ENCODE measurements around the gene ILF3.
"Not testable (repeated sequence)": the region's sequence is repeated elsewhere in the genome, so short reads cannot be mapped to it uniquely, and the experiment has no call there.

ILF3 gene

DNA sequence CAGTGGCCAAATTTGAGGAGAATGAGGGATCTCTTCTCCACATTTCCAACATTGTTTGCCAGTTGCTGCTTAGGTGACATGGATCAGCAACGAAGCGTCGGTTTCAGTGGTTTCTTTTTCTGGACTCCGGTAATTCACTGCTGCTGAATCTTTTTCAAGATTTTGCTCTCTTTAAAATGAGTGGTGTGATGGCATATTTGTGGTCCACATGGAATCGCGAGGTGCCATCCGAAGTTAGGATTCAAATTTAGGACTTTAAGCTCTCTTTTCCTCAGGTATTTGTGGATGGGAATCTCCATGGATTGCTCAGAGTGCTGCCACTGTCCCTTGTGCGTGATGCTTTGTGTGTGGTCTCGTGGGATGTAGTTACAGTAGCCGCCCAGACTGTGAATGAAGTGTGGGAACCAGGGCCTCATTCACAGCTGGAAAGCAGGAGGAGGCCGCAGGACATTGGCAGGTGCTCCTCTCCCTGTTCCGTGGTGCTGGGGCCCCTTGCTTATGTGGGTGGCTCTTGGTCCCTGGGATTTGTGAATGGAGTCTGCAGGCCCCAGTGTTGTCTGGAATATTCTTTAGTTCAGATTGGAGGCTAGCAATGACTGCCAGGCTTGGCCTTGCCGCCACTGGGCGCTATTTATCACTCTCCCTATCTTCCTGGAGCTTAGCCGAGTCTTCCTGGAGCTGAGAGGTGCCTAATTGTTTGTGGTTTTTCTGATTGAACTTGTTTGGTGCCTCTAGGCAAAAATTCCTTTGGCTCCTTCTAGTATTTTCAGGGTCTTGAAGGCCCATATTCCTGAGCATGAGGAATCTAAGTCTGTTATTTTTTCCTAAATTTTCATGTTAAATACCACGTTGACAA is 1.5 kb downstream of the ILF3 start:
- no peaks in the 10 kb centered on the region for H3K4me1 ChIP-seq (ENCODE audit: control insufficient read depth, insufficient read depth, low read length)
- no peak for DNase-seq (ENCODE audit: low read depth, low spot score)
- H3K9me3 ChIP-seq (ENCODE audit: control insufficient read depth, insufficient read depth, low read length) = no peaks in the 10 kb centered on the region
- peak overlapping the region; percentile 82; the same call in 1 of the 2 replicates for H3K4me3 ChIP-seq (ENCODE audit: low read length)
- H3K27me3 ChIP-seq (ENCODE audit: control insufficient read depth, insufficient read depth, low read length) = no peaks in the 10 kb centered on the region
- peaks cover 12% of the 10 kb centered on the region for H3K36me3 ChIP-seq (ENCODE audit: control insufficient read depth, insufficient read depth, low read length)
- H3K27ac ChIP-seq (ENCODE audit: low read length) = no peak overlapping the region
- no CpG with 5 or more reads among the region's 16 CpGs for WGBS (ENCODE audit: insufficient coverage, insufficient read length)

DNA sequence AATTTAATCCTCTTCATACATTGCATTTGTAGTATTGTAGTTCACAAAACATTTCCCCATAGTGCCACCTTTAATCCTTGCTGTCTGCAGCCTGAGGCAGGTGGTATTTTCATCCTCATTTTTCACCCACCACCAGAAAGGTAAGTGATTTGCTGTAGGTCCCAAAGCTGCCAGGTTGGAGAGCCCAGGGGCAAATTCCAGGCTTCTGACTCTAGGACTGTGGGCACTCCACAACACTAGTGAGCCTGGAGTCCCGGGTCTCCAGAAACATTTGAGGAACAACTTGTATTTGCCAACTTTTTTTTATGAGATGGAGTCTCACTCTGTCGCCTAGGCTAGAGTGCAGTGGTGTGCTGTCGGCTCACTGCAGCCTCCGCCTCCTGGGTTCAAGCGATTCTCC is 6.2 kb downstream of the ILF3 start:
- DNase-seq (ENCODE audit: low read depth, low spot score) = no peak
- Histone ChIP-seq H3K4me3 (ENCODE audit: low read length) (no peak overlapping the region), H3K36me3 (ENCODE audit: control insufficient read depth, insufficient read depth, low read length) (peaks cover 9% of the 10 kb centered on the region), H3K27me3 (ENCODE audit: control insufficient read depth, insufficient read depth, low read length) (no peaks in the 10 kb centered on the region), H3K9me3 (ENCODE audit: control insufficient read depth, insufficient read depth, low read length) (no peaks in the 10 kb centered on the region), H3K27ac (ENCODE audit: low read length) (no peak overlapping the region), H3K4me1 (ENCODE audit: control insufficient read depth, insufficient read depth, low read length) (no peaks in the 10 kb centered on the region)
- no CpG with 5 or more reads among the region's 5 CpGs for WGBS (ENCODE audit: insufficient coverage, insufficient read length)

DNA sequence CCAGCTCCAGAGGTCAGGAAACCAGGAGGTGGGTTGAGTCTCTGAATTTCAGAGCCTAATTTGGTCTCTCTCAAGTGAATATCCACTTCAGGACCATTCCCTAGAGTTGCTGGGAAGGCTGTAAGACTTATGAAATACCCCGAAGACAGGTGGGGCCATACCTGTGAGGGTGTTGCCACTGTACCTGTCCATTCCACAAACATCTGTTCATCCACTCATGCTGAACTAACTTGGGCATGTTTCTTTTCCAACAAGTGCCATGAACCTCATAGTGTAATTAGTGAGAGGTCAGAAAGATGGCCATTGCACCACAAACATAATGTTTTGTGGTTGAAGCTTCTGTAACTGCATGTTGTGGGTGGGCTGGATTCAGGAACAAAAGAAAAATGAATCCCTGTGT is 7.8 kb downstream of the ILF3 start:
- no peaks in the 10 kb centered on the region for H3K9me3 ChIP-seq (ENCODE audit: control insufficient read depth, insufficient read depth, low read length)
- peaks cover 7% of the 10 kb centered on the region for H3K36me3 ChIP-seq (ENCODE audit: control insufficient read depth, insufficient read depth, low read length)
- H3K4me3 ChIP-seq (ENCODE audit: low read length) = no peak overlapping the region
- no CpG with 5 or more reads among the region's 1 CpG for whole genome bisulfite sequencing (ENCODE audit: insufficient coverage, insufficient read length)
- DNase-seq (ENCODE audit: low read depth, low spot score) = no peak
- H3K4me1 ChIP-seq (ENCODE audit: control insufficient read depth, insufficient read depth, low read length) = no peaks in the 10 kb centered on the region
- H3K27ac ChIP-seq (ENCODE audit: low read length) = no peak overlapping the region
- H3K27me3 ChIP-seq (ENCODE audit: control insufficient read depth, insufficient read depth, low read length) = no peaks in the 10 kb centered on the region

DNA sequence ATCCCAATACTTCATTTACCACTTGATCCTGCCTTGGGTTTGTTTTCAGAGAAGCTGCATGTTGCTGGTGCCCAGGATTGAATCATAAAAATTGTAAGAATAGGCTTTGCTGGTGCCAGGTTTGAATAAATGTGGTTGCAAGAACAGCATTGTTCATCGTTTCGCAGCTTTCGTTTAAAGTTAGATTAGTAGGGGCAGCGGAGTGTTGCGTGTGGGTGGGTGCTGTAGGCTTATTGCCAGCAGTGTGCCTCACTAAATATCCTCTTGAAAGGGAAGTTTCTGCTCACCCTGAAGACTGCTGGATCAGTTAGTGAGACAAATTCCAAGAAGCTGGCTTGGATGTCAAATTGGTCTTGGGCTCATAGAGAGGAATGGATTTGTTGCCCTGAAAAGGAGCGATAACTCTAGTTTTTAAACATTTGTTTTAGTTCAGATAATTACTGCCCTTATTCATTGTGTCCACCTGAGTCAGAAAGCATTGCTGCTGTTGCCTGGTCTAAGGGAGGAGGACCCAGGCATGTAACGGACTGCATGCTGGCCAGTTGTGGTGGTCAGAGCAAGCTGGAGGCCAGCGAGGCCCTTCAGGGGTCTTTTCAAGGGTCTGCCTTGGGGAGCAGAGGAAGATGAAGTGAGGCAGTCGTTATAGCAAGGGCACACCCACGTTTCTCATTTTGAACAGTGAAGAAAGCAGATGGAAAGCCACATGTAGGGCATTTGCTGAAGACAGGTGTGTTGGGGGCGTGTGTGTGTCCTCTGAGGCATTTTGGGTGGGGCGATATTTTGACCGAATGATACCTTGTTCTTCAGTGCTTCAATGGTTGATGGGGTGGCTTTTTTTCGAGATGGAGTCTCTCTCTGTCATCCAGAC is 8.5 kb downstream of the ILF3 start:
- Histone ChIP-seq H3K27ac (ENCODE audit: low read length) (no peak overlapping the region), H3K4me1 (ENCODE audit: control insufficient read depth, insufficient read depth, low read length) (no peaks in the 10 kb centered on the region)

DNA sequence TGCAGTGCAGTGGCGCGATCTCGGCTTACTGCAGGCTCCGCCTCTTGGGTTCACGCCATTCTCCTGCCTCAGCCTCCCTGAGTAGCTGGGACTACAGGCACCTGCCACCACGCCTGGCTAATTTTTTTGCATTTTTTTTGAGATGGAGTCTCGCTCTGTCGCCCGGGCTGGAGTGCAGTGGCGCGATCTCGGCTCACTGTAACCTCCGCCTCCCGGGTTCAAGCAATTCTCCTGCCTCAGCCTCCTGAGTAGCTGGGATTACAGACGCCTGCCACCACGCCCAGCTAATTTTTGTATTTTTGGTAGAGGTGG is 9.1 kb downstream of the ILF3 start:
- not testable (repeated sequence) for H3K27me3 ChIP-seq (ENCODE audit: control insufficient read depth, insufficient read depth, low read length); DNase-seq (ENCODE audit: low read depth, low spot score); H3K4me1 ChIP-seq (ENCODE audit: control insufficient read depth, insufficient read depth, low read length); H3K36me3 ChIP-seq (ENCODE audit: control insufficient read depth, insufficient read depth, low read length); H3K9me3 ChIP-seq (ENCODE audit: control insufficient read depth, insufficient read depth, low read length); H3K4me3 ChIP-seq (ENCODE audit: low read length); H3K27ac ChIP-seq (ENCODE audit: low read length)
- no CpG with 5 or more reads among the region's 16 CpGs for WGBS (ENCODE audit: insufficient coverage, insufficient read length)

More for the DNA sequence above, 8.5 kb downstream of the ILF3 start:
- no CpG with 5 or more reads among the region's 14 CpGs for WGBS (ENCODE audit: insufficient coverage, insufficient read length)
- Histone ChIP-seq H3K4me3 (ENCODE audit: low read length) (no peak overlapping the region), H3K27me3 (ENCODE audit: control insufficient read depth, insufficient read depth, low read length) (no peaks in the 10 kb centered on the region), H3K36me3 (ENCODE audit: control insufficient read depth, insufficient read depth, low read length) (peaks cover 5% of the 10 kb centered on the region), H3K9me3 (ENCODE audit: control insufficient read depth, insufficient read depth, low read length) (no peaks in the 10 kb centered on the region)
- no peak for DNase-seq (ENCODE audit: low read depth, low spot score)

DNA sequence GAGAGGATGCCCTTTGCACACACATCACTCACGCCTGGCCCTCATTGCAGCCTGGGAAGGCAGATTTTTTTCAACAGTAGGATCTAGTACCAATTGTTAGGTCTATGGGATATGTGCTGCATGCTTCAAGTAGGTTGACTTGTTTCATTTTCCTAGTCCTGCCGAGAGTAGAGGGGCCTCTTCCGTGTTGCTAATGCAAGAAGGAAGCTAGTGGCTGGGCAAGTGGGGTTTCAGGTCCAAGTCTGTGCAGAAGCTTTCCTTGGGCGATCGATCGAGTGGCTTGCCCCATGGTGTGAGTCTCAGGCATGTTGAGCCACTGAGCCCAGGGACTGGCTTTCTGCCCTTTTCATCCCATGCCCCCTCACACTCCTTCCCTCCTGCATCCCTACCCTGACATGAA is 13.7 kb downstream of the ILF3 start:
- H3K4me3 ChIP-seq (ENCODE audit: low read length) = no peak overlapping the region
- no peak overlapping the region for H3K27ac ChIP-seq (ENCODE audit: low read length)
- no peaks in the 10 kb centered on the region for H3K4me1 ChIP-seq (ENCODE audit: control insufficient read depth, insufficient read depth, low read length)
- peaks cover 27% of the 10 kb centered on the region for H3K36me3 ChIP-seq (ENCODE audit: control insufficient read depth, insufficient read depth, low read length)
- H3K9me3 ChIP-seq (ENCODE audit: control insufficient read depth, insufficient read depth, low read length) = no peaks in the 10 kb centered on the region
- no peaks in the 10 kb centered on the region for H3K27me3 ChIP-seq (ENCODE audit: control insufficient read depth, insufficient read depth, low read length)
- no CpG with 5 or more reads among the region's 6 CpGs for WGBS (ENCODE audit: insufficient coverage, insufficient read length)
- DNase-seq (ENCODE audit: low read depth, low spot score) = no peak

DNA sequence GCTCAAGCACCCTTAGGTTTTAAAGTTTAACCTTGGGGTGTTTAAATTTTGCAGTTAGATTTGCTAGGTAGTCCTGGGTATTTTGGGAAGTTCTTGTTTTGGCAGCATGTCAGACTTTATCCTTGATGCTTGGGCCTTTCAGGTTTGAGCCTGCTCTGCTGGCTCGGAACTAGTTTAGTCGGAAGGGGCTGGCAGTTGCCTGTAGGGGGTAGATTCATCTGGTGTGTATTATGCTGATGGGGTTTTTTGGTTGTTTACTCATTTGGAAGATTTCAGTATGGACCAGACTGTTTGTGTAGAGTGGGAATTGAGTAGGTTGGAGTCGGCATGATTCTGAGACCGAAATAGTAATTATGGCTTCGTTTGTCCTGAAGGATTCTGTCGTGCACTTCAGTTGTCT is 15.1 kb downstream of the ILF3 start:
- Histone ChIP-seq H3K9me3 (ENCODE audit: control insufficient read depth, insufficient read depth, low read length) (no peaks in the 10 kb centered on the region), H3K36me3 (ENCODE audit: control insufficient read depth, insufficient read depth, low read length) (peaks cover 27% of the 10 kb centered on the region)

DNA sequence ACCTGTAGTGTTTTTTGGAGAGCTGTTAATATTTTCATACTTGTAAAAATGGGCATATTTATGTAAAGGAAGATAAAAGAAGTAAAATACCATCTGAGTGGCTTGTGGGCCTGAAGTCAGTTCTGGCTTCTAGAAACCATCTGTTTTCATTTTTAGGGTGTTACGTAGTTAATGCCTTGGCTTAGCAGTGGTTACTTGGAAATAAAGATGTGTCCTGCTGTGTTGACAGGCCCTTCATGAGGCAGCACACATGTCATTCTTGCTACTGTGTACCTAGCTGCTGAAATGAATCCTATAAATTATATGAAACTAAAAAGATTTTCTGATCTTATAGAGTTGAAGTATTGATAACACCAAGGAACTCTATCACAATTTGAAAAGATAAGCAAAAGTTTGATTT is 16.0 kb downstream of the ILF3 start:
- no peaks in the 10 kb centered on the region for H3K27me3 ChIP-seq (ENCODE audit: control insufficient read depth, insufficient read depth, low read length)
- H3K4me3 ChIP-seq (ENCODE audit: low read length) = no peak overlapping the region
- H3K9me3 ChIP-seq (ENCODE audit: control insufficient read depth, insufficient read depth, low read length) = no peaks in the 10 kb centered on the region
- WGBS (ENCODE audit: insufficient coverage, insufficient read length) = no CpG with 5 or more reads among the region's 1 CpG
- no peaks in the 10 kb centered on the region for H3K4me1 ChIP-seq (ENCODE audit: control insufficient read depth, insufficient read depth, low read length)
- peaks cover 27% of the 10 kb centered on the region for H3K36me3 ChIP-seq (ENCODE audit: control insufficient read depth, insufficient read depth, low read length)
- H3K27ac ChIP-seq (ENCODE audit: low read length) = no peak overlapping the region
- no peak for DNase-seq (ENCODE audit: low read depth, low spot score)

More for the DNA sequence above, 15.1 kb downstream of the ILF3 start:
- 100% methylated on average over 1 of the region's 6 CpGs for WGBS (ENCODE audit: insufficient coverage, insufficient read length)
- H3K27me3 ChIP-seq (ENCODE audit: control insufficient read depth, insufficient read depth, low read length) = no peaks in the 10 kb centered on the region
- no peaks in the 10 kb centered on the region for H3K4me1 ChIP-seq (ENCODE audit: control insufficient read depth, insufficient read depth, low read length)
- DNase-seq (ENCODE audit: low read depth, low spot score) = no peak
- no peak overlapping the region for H3K27ac ChIP-seq (ENCODE audit: low read length)
- H3K4me3 ChIP-seq (ENCODE audit: low read length) = no peak overlapping the region

DNA sequence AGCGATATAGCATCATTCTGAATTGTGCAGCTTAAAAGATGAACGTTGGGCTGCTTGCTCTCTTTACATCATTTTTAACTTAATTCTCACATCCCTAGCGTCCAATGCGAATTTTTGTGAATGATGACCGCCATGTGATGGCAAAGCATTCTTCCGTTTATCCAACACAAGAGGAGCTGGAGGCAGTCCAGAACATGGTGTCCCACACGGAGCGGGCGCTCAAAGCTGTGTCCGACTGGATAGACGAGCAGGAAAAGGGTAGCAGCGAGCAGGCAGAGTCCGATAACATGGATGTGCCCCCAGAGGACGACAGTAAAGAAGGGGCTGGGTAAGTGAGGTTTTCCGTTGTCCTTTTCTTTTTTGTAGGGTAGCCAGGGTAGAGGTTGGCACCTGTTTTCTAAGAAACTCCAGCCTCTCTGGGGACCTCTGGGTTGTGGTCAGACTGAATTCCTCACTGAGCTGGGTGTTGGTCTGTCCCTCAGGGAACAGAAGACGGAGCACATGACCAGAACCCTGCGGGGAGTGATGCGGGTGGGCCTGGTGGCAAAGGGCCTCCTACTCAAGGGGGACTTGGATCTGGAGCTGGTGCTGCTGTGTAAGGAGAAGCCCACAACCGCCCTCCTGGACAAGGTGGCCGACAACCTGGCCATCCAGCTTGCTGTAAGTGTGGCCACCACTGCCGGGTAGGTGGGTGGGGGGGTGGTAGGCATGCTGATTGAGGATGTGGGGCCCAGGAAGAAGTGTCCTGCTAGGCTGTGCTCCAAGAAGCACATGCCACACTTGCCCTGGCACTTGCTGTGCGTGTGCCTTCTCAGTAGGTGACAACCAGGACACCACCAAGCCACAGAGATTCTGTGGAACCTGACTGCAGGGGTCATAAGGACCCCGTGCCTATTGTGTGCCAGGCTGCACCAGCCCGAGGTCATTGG is 17.0 kb downstream of the ILF3 start:
- no CpG with 5 or more reads among the region's 24 CpGs for WGBS (ENCODE audit: insufficient coverage, insufficient read length)
- Histone ChIP-seq H3K4me3 (ENCODE audit: low read length) (no peak overlapping the region), H3K36me3 (ENCODE audit: control insufficient read depth, insufficient read depth, low read length) (peaks cover 33% of the 10 kb centered on the region), H3K27ac (ENCODE audit: low read length) (no peak overlapping the region), H3K27me3 (ENCODE audit: control insufficient read depth, insufficient read depth, low read length) (no peaks in the 10 kb centered on the region), H3K4me1 (ENCODE audit: control insufficient read depth, insufficient read depth, low read length) (no peaks in the 10 kb centered on the region), H3K9me3 (ENCODE audit: control insufficient read depth, insufficient read depth, low read length) (no peaks in the 10 kb centered on the region)
- no peak for DNase-seq (ENCODE audit: low read depth, low spot score)

DNA sequence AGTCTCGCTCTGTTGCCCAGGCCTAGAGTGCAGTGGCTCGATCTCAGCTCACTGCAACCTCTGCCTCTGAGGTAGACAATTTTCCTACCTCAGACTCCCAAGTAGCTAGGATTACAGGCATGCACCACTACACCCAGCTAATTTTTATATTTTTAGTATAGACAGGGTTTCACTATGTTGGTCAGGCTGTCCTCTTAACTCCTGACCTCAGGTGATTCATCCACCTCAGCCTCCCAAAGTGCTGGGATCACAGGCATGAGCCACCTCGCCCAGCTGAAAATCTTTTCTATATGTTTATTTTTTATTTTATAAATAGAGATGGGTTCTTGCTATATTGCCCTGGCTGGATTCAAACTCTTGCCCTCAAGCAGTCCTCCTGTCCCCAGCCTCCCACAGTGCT is 17.8 kb downstream of the ILF3 start:
- H3K27me3 ChIP-seq (ENCODE audit: control insufficient read depth, insufficient read depth, low read length); H3K4me1 ChIP-seq (ENCODE audit: control insufficient read depth, insufficient read depth, low read length); DNase-seq (ENCODE audit: low read depth, low spot score); H3K4me3 ChIP-seq (ENCODE audit: low read length); H3K9me3 ChIP-seq (ENCODE audit: control insufficient read depth, insufficient read depth, low read length); H3K27ac ChIP-seq (ENCODE audit: low read length): not testable (repeated sequence)
- peaks cover 36% of the 10 kb centered on the region for H3K36me3 ChIP-seq (ENCODE audit: control insufficient read depth, insufficient read depth, low read length)
- no CpG with 5 or more reads among the region's 3 CpGs for WGBS (ENCODE audit: insufficient coverage, insufficient read length)
